SJSA1 (cell line): ENCODE measurements around the gene ANKRD36. TPM values are rescaled to one million over a fixed set of nuclear protein-coding genes. Genes with fewer than 3 reads are reported as not detected.
"Not testable (repeated sequence)": the region's sequence is repeated elsewhere in the genome, so short reads cannot be mapped to it uniquely, and the experiment has no call there.

Experiments
- DNase-seq, 2 experiments: peaks; one replicate each; pipeline ENCODE4 v3.0.0-alpha.2; 2015 to 2020; ENCODE audit warnings: low spot score in 2 of 2, low read depth in 1 of 2
- H3K27ac ChIP-seq: fragments of 250-450 bp; sonication (Bioruptor Pico); 2 replicates; pipeline ENCODE4 v1.5.1; 2020; ENCODE audit warnings: mild to moderate bottlenecking, moderate library complexity
- H3K27me3 ChIP-seq: fragments of 250-450 bp; sonication (Bioruptor Pico); replicated peaks from 2 replicates; pipeline ENCODE4 v1.5.1; 2020; ENCODE audit warnings: mild to moderate bottlenecking, moderate library complexity
- H3K36me3 ChIP-seq: fragments of 250-450 bp; sonication (Bioruptor Pico); 2 replicates; pipeline ENCODE4 v1.5.1; 2020; ENCODE audit warnings: mild to moderate bottlenecking
- H3K4me1 ChIP-seq: fragments of 250-450 bp; sonication (Bioruptor Pico); replicated peaks from 2 replicates; pipeline ENCODE4 v1.6.1; 2021; ENCODE audit warnings: mild to moderate bottlenecking
- H3K4me3 ChIP-seq: fragments of 250-450 bp; sonication (Bioruptor Pico); 2 replicates; pipeline ENCODE4 v1.5.1; 2020; ENCODE audit warnings: mild to moderate bottlenecking
- H3K9me3 ChIP-seq: fragments of 250-450 bp; sonication (Bioruptor Pico); replicated peaks from 2 replicates; pipeline ENCODE4 v1.5.1; 2020; ENCODE audit warnings: mild to moderate bottlenecking
- total RNA-seq: library from RNA; depleted of rRNA; stranded (reverse); fragments of >200 nt; shearing (Covaris generic); gene quantifications from 2 replicates; pipeline ENCODE4 v1.2.3, GENCODE V29; 2014; rRNA removed

The ANKRD36 gene
- 5.5 and 16.7 TPM in 2 replicates for total RNA-seq

- not testable (repeated sequence) for H3K36me3 ChIP-seq, H3K27me3 ChIP-seq, H3K4me1 ChIP-seq, H3K9me3 ChIP-seq
- Histone ChIP-seq H3K27ac (peak within 1 kb of the TSS; percentile 70), H3K4me3 (peak within 1 kb of the TSS; percentile 46)
- peak; percentile 85 to 93 for DNase-seq
Measured at GRCh38 chr2:97113050-97113881, at the start of gene ANKRD36. TSS of gene ANKRD36 (plus strand) at chr2:97113153. CDS start at chr2:97113740, 587 bp downstream.

- not testable (repeated sequence) for H3K9me3 ChIP-seq, H3K4me3 ChIP-seq, H3K27ac ChIP-seq, H3K4me1 ChIP-seq, H3K27me3 ChIP-seq, DNase-seq, H3K36me3 ChIP-seq
Measured at GRCh38 chr2:97066030-97066429, 46.9 kb upstream of the ANKRD36 start.

DNA sequence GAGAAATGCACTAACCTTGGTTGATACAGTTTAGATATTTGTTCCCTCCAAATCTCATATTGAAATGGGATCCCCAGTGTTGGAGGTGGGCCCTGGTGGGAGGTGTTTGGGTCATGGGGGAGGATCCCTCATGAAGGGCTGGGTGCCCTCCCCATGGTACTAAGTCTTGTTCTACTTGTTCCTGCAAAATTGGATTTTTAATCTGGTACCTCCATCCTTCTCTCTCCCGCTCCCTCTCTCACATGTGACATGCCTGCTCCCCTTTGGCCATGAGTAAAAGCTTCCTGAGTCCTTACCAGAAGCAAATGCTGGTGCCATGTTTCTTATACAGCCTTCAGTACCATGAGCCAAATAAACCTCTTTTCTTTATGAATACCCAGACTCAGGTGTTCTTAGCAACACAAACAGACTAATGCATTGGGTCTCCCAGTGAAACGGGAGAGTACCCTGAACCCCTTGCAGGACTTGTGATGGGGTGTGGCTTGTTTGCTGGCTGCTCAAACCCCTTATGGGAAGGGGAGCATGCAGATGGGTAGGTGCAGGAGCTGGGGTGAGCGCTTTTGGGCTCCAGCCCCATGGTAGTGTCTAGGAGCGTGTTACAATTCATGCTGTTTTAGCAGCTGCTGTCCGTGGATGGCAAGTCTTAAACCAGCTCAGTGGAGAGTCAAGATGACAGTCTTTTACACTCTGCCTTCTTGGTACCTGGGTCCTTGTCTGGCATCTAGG lies 45.5 kb upstream of the ANKRD36 start:
- no peaks in the 10 kb centered on the region for H3K36me3 ChIP-seq
- no peak overlapping the region for H3K4me3 ChIP-seq
- no peak for DNase-seq

GRCh38 chr2:97068074-97068473 lies 44.9 kb upstream of the ANKRD36 start:
- Histone ChIP-seq H3K9me3 (no peaks in the 10 kb centered on the region), H3K4me1 (no peaks in the 10 kb centered on the region), H3K4me3 (no peak overlapping the region), H3K27me3 (0 out of 2 replicates have a peak, but pooled peaks cover 3% of the 10 kb centered on the region), H3K36me3 (no peaks in the 10 kb centered on the region), H3K27ac (no peak overlapping the region)
- no peak for DNase-seq

More for the DNA sequence above, 45.5 kb upstream of the ANKRD36 start:
- no peaks in the 10 kb centered on the region for H3K9me3 ChIP-seq
- H3K27me3 ChIP-seq, result 0 out of 2 replicates have a peak, but pooled peaks cover 3% of the 10 kb centered on the region
- no peaks in the 10 kb centered on the region for H3K4me1 ChIP-seq
- no peak overlapping the region for H3K27ac ChIP-seq

DNA sequence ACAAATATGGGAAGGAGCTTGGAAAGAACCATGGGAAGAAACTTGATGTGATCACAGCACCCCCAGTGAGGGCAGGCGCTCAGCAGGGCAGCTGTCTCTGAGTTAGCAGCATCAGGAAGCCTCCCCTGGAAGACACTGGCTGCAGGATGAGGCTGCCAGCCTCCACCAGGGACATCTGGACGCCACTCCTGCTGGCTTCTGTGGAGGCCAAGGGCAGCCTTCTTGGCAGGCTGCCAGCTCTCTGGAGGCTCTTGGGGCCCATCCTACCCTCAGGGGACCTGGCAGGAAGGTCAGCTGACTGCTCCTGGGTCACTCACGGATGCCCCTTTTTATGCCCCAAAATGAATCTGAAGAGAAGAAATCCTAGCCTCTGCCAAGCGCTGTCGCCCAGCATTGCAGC lies 44.2 kb upstream of the ANKRD36 start:
- H3K27me3 ChIP-seq, H3K36me3 ChIP-seq, H3K4me3 ChIP-seq, DNase-seq, H3K27ac ChIP-seq, H3K9me3 ChIP-seq, H3K4me1 ChIP-seq: not testable (repeated sequence)

DNA sequence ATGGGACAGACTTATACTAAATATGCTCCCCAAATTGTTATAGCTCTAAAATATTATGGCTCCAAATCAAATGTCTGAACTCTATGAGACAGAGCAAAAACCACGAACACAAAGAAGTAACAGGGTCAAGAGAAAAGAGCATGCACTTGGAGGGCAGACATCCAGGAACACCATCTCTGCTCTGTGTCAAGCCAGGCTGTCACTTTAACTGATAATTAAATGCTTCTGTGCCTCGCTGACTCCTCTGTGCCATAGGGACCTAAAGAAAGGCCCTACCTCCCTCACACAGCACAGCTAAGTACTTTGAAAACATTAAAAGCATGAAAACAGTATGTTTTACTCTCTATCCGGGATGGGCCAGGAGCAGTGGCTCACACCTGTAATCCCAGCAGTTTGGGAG lies 42.0 kb upstream of the ANKRD36 start:
- H3K4me3 ChIP-seq, H3K27me3 ChIP-seq: not testable (repeated sequence)

GRCh38 chr2:97077213-97077612 lies 35.7 kb upstream of the ANKRD36 start:
- not testable (repeated sequence) for H3K36me3 ChIP-seq, H3K4me1 ChIP-seq

More for the DNA sequence above, 42.0 kb upstream of the ANKRD36 start:
- not testable (repeated sequence) for H3K4me1 ChIP-seq, H3K36me3 ChIP-seq, DNase-seq, H3K27ac ChIP-seq, H3K9me3 ChIP-seq

DNA sequence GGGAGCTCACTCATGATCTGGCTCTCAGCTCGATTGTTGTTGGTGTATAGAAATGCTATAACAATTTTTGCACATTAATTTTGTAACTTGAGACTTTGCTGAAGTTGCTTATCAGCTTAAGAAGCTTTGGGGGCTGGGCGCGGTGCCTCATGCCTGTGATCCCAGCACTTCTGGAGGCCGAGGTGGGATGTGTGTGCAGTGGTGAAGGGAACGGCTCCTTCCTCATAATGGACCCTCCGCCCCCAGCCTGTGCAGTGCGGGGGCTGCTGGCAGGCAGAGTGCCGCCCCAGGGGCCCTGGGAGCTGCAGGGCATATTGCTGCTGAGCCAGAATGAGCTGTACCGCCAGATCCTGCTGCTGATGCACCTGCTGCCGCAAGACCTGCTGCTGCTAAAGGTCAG lies 32.1 kb upstream of the ANKRD36 start:
- not testable (repeated sequence) for H3K27ac ChIP-seq, DNase-seq, H3K36me3 ChIP-seq, H3K4me1 ChIP-seq, H3K4me3 ChIP-seq, H3K9me3 ChIP-seq, H3K27me3 ChIP-seq

More at GRCh38 chr2:97077213-97077612, 35.7 kb upstream of the ANKRD36 start:
- H3K4me3 ChIP-seq, H3K9me3 ChIP-seq, DNase-seq, H3K27me3 ChIP-seq, H3K27ac ChIP-seq: not testable (repeated sequence)

GRCh38 chr2:97082206-97082605 lies 30.7 kb upstream of the ANKRD36 start:
- H3K4me3 ChIP-seq, H3K27me3 ChIP-seq, DNase-seq, H3K27ac ChIP-seq, H3K9me3 ChIP-seq, H3K36me3 ChIP-seq, H3K4me1 ChIP-seq: not testable (repeated sequence)

GRCh38 chr2:97083516-97083915 lies 29.4 kb upstream of the ANKRD36 start:
- not testable (repeated sequence) for H3K4me3 ChIP-seq, H3K27me3 ChIP-seq, H3K27ac ChIP-seq, DNase-seq, H3K4me1 ChIP-seq, H3K36me3 ChIP-seq, H3K9me3 ChIP-seq

- not testable (repeated sequence) for DNase-seq, H3K27ac ChIP-seq
Measured at GRCh38 chr2:97085093-97085492, 27.9 kb upstream of the ANKRD36 start.

GRCh38 chr2:97088706-97089105 lies 24.2 kb upstream of the ANKRD36 start:
- not testable (repeated sequence) for DNase-seq, H3K4me3 ChIP-seq

More at GRCh38 chr2:97085093-97085492, 27.9 kb upstream of the ANKRD36 start:
- not testable (repeated sequence) for H3K4me1 ChIP-seq, H3K4me3 ChIP-seq, H3K36me3 ChIP-seq, H3K9me3 ChIP-seq, H3K27me3 ChIP-seq

GRCh38 chr2:97092946-97093345 lies 20.0 kb upstream of the ANKRD36 start:
- not testable (repeated sequence) for DNase-seq, H3K27ac ChIP-seq, H3K36me3 ChIP-seq, H3K27me3 ChIP-seq, H3K4me1 ChIP-seq, H3K9me3 ChIP-seq, H3K4me3 ChIP-seq

More at GRCh38 chr2:97088706-97089105, 24.2 kb upstream of the ANKRD36 start:
- H3K9me3 ChIP-seq, H3K4me1 ChIP-seq, H3K27me3 ChIP-seq, H3K27ac ChIP-seq, H3K36me3 ChIP-seq: not testable (repeated sequence)
